Measurements from ENCODE around the gene LARGE1.

- TF ChIP-seq EZH2phosphoT487 (IDR thresholded peaks at IDR 0.05; ENCODE audit: borderline replicate concordance, low read length) (no peak), EZH2 (IDR thresholded peaks at IDR 0.05; ENCODE audit: low read length, unreplicated experiment) (no peak)
- TF ChIP-seq, protein P1, sequence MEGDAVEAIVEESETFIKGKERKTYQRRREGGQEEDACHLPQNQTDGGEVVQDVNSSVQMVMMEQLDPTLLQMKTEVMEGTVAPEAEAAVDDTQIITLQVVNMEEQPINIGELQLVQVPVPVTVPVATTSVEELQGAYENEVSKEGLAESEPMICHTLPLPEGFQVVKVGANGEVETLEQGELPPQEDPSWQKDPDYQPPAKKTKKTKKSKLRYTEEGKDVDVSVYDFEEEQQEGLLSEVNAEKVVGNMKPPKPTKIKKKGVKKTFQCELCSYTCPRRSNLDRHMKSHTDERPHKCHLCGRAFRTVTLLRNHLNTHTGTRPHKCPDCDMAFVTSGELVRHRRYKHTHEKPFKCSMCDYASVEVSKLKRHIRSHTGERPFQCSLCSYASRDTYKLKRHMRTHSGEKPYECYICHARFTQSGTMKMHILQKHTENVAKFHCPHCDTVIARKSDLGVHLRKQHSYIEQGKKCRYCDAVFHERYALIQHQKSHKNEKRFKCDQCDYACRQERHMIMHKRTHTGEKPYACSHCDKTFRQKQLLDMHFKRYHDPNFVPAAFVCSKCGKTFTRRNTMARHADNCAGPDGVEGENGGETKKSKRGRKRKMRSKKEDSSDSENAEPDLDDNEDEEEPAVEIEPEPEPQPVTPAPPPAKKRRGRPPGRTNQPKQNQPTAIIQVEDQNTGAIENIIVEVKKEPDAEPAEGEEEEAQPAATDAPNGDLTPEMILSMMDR (conservative IDR thresholded peaks at IDR 0.05; ENCODE audit: low read depth, low read length): no peak
These were observed 59.9 kb downstream of the LARGE1 start for GRCh38 chr22:33860386-33860785.
